ENCODE data around the gene LBR.

DNA sequence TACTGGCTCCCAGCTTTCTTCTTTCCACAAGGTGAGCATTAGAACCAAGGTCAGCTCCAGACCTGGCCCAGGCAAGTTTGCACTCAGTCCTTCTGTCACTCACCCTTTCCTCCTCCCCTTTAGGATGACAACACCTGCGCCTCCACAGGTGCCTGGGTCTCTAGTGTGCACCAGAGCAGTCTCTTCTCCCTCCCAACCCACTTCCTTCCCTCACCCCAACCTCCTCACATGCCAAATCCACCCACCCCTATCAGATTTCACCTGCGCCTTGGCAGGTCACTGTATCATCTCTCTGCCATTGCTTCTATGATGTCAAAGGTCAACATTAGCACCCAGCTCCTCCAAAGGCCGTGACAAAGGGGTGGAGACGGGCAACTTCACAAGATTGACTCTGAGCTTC, 38.0 kb downstream of the LBR start:
- TF ChIP-seq, protein P1, sequence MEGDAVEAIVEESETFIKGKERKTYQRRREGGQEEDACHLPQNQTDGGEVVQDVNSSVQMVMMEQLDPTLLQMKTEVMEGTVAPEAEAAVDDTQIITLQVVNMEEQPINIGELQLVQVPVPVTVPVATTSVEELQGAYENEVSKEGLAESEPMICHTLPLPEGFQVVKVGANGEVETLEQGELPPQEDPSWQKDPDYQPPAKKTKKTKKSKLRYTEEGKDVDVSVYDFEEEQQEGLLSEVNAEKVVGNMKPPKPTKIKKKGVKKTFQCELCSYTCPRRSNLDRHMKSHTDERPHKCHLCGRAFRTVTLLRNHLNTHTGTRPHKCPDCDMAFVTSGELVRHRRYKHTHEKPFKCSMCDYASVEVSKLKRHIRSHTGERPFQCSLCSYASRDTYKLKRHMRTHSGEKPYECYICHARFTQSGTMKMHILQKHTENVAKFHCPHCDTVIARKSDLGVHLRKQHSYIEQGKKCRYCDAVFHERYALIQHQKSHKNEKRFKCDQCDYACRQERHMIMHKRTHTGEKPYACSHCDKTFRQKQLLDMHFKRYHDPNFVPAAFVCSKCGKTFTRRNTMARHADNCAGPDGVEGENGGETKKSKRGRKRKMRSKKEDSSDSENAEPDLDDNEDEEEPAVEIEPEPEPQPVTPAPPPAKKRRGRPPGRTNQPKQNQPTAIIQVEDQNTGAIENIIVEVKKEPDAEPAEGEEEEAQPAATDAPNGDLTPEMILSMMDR (IDR thresholded peaks at IDR 0.05) = no peak
- no peak for TF ChIP-seq POLR2A (IDR thresholded peaks at IDR 0.05)
